Astrocyte (in vitro differentiated cells and primary cell): ENCODE data around the gene SP140. TPM values are rescaled to one million over a fixed set of nuclear protein-coding genes. Genes with fewer than 3 reads are reported as not detected.

ENCODE experiments used
- DNase-seq: peaks from one replicate; pipeline ENCODE4 v3.0.0-alpha.2; 2010; ENCODE audit warnings: low read depth
- FAIRE-seq: peaks from 2 replicates; lab custom pipeline; 2011; peaks lifted over from hg19 to GRCh38; lab: Jason Lieb, UNC
- H2AFZ ChIP-seq: 2 replicates; pipeline ENCODE4 v1.6.0; 2012; ENCODE audit warnings: low read depth, low read length, inconsistent platforms
- H3K27ac ChIP-seq: 2 replicates; pipeline ENCODE4 v1.5.1; 2011; ENCODE audit warnings: low read depth, low read length, inconsistent platforms
- H3K27me3 ChIP-seq: 2 replicates; pipeline ENCODE4 v1.6.0; 2011; ENCODE audit warnings: low read length, inconsistent platforms; ENCODE audit not compliant: insufficient read depth
- H3K36me3 ChIP-seq: 2 replicates; pipeline ENCODE4 v1.5.1; 2011; ENCODE audit warnings: low read length, inconsistent platforms; ENCODE audit not compliant: insufficient read depth
- H3K4me1 ChIP-seq: 2 replicates; pipeline ENCODE4 v1.5.1; 2011; ENCODE audit warnings: low read length, inconsistent platforms; ENCODE audit not compliant: insufficient read depth
- H3K4me2 ChIP-seq: 2 replicates; pipeline ENCODE4 v1.6.0; 2012; ENCODE audit warnings: low read length, inconsistent platforms
- H3K4me3 ChIP-seq: 2 replicates; pipeline ENCODE4 v1.5.1; 2011; ENCODE audit warnings: low read depth, mild to moderate bottlenecking, low read length, inconsistent platforms; ENCODE audit not compliant: insufficient read depth
- H3K79me2 ChIP-seq: 2 replicates; pipeline ENCODE4 v1.6.0; 2012; ENCODE audit warnings: mild to moderate bottlenecking, low read length, inconsistent platforms; ENCODE audit not compliant: insufficient read depth
- H3K9ac ChIP-seq: 2 replicates; pipeline ENCODE4 v1.6.0; 2012; ENCODE audit warnings: mild to moderate bottlenecking, low read length, inconsistent platforms
- H3K9me3 ChIP-seq: 2 replicates; pipeline ENCODE4 v1.5.1; 2012; ENCODE audit warnings: low read depth, mild to moderate bottlenecking, low read length, inconsistent platforms; ENCODE audit not compliant: insufficient read depth
- H4K20me1 ChIP-seq: 2 replicates; pipeline ENCODE4 v1.6.0; 2012; ENCODE audit warnings: low read length, inconsistent platforms; ENCODE audit not compliant: insufficient read depth
- H3K27ac Mint-ChIP-seq: one replicate; pipeline ENCODE4 v1.8.0; 2021; ENCODE audit warnings: mild to moderate bottlenecking, mixed read lengths; ENCODE audit not compliant: unreplicated experiment
- H3K27me3 Mint-ChIP-seq: one replicate; pipeline ENCODE4 v1.8.0; 2021; ENCODE audit warnings: low read depth, mixed read lengths; ENCODE audit not compliant: unreplicated experiment
- H3K36me3 Mint-ChIP-seq: one replicate; pipeline ENCODE4 v1.8.0; 2021; ENCODE audit warnings: low read depth, mixed read lengths; ENCODE audit not compliant: unreplicated experiment
- H3K4me1 Mint-ChIP-seq: one replicate; pipeline ENCODE4 v1.8.0; 2021; ENCODE audit warnings: low read depth, mixed read lengths; ENCODE audit not compliant: unreplicated experiment
- H3K4me3 Mint-ChIP-seq: one replicate; pipeline ENCODE4 v1.8.0; 2021; ENCODE audit warnings: mild to moderate bottlenecking, moderate library complexity, mixed read lengths; ENCODE audit not compliant: unreplicated experiment
- H3K9me3 Mint-ChIP-seq: one replicate; pipeline ENCODE4 v1.8.0; 2021; ENCODE audit warnings: mild to moderate bottlenecking, mixed read lengths; ENCODE audit not compliant: unreplicated experiment
- CTCF ChIP-seq: IDR thresholded peaks from 2 replicates; pipeline ENCODE4 v1.5.1; 2011; ENCODE audit warnings: low read depth, mild to moderate bottlenecking, inconsistent platforms, low read length, moderate library complexity; ENCODE audit not compliant: insufficient read depth
- EZH2 ChIP-seq: IDR thresholded peaks from 2 replicates; pipeline ENCODE4 v1.6.1; 2012; ENCODE audit warnings: mild to moderate bottlenecking, low read length, inconsistent platforms; ENCODE audit not compliant: insufficient read depth
- total RNA-seq: library from RNA; stranded (reverse); gene quantifications from 2 replicates; pipeline ENCODE4 v1.2.1, GENCODE V29; 2021

The SP140 gene
- total RNA-seq, 1 donor from 2014 or later, result 18.5 TPM

GRCh38 chr2:230250231-230250630 is 24.7 kb downstream of the SP140 start:
- Mint-ChIP-seq H3K4me1 (no peaks in the 10 kb centered on the region), H3K27ac (no peak overlapping the region), H3K27me3 (peaks cover 3% of the 10 kb centered on the region), H3K36me3 (no peaks in the 10 kb centered on the region), H3K4me3 (no peak overlapping the region), H3K9me3 (no peaks in the 10 kb centered on the region)
- H3K9ac ChIP-seq, result no peak overlapping the region
- no peak overlapping the region for H3K4me3 ChIP-seq
- no peak overlapping the region for H3K4me2 ChIP-seq
- DNase-seq, result no peak
- H3K4me1 ChIP-seq, result no peaks in the 10 kb centered on the region
- H3K79me2 ChIP-seq, result no peaks in the 10 kb centered on the region
- peaks cover 3% of the 10 kb centered on the region for H3K27me3 ChIP-seq
- no peaks in the 10 kb centered on the region for H3K9me3 ChIP-seq
- H3K36me3 ChIP-seq, result no peaks in the 10 kb centered on the region
- H4K20me1 ChIP-seq, result no peaks in the 10 kb centered on the region
- no peak for FAIRE-seq
- H3K27ac ChIP-seq, result no peak overlapping the region
- TF ChIP-seq EZH2 (no peak), CTCF (no peak)
- H2AFZ ChIP-seq, result no peak overlapping the region

- Mint-ChIP-seq H3K27ac (no peak overlapping the region), H3K36me3 (no peaks in the 10 kb centered on the region), H3K4me1 (no peaks in the 10 kb centered on the region), H3K4me3 (no peak overlapping the region), H3K27me3 (peaks cover 3% of the 10 kb centered on the region), H3K9me3 (peaks cover 2% of the 10 kb centered on the region)
- no peak overlapping the region for H3K27ac ChIP-seq
- no peak overlapping the region for H2AFZ ChIP-seq
- H3K4me1 ChIP-seq, result no peaks in the 10 kb centered on the region
- no peak for FAIRE-seq
- peaks cover 3% of the 10 kb centered on the region for H3K27me3 ChIP-seq
- H3K4me3 ChIP-seq, result no peak overlapping the region
- no peak for TF ChIP-seq EZH2
- no peak for TF ChIP-seq CTCF
- H3K36me3 ChIP-seq, result no peaks in the 10 kb centered on the region
- H3K9me3 ChIP-seq, result no peaks in the 10 kb centered on the region
- no peak overlapping the region for H3K4me2 ChIP-seq
- H3K9ac ChIP-seq, result no peak overlapping the region
- no peak for DNase-seq
- H4K20me1 ChIP-seq, result no peaks in the 10 kb centered on the region
- H3K79me2 ChIP-seq, result no peaks in the 10 kb centered on the region
Measured at GRCh38 chr2:230254152-230254881, 28.8 kb downstream of the SP140 start.

- Histone ChIP-seq H3K36me3 (no peaks in the 10 kb centered on the region), H2AFZ (no peak overlapping the region), H3K27me3 (peaks cover 3% of the 10 kb centered on the region), H3K79me2 (no peaks in the 10 kb centered on the region), H3K4me1 (no peaks in the 10 kb centered on the region), H3K9ac (no peak overlapping the region), H3K27ac (no peak overlapping the region), H4K20me1 (no peaks in the 10 kb centered on the region), H3K4me3 (no peak overlapping the region), H3K4me2 (no peak overlapping the region), H3K9me3 (no peaks in the 10 kb centered on the region)
- no peak for TF ChIP-seq CTCF
- TF ChIP-seq EZH2, result no peak
- Mint-ChIP-seq H3K9me3 (peaks cover 12% of the 10 kb centered on the region), H3K27ac (no peak overlapping the region), H3K36me3 (peaks cover 9% of the 10 kb centered on the region), H3K27me3 (no peaks in the 10 kb centered on the region), H3K4me1 (no peaks in the 10 kb centered on the region), H3K4me3 (no peak overlapping the region)
- FAIRE-seq (no peak), DNase-seq (no peak)
Measured at GRCh38 chr2:230256733-230257332, 31.3 kb downstream of the SP140 start.
